GM21529 (cell line): Measurements from ENCODE around the gene SERPINA1.
"Not testable (repeated sequence)": the region's sequence is repeated elsewhere in the genome, so short reads cannot be mapped to it uniquely, and the experiment has no call there.

ENCODE experiments used
- ATAC-seq: cut with Tn5 transposase; IDR thresholded peaks from one replicate; pipeline ENCODE4 v1.9.1; 2021; ENCODE audit not compliant: unreplicated experiment

The SERPINA1 gene

DNA sequence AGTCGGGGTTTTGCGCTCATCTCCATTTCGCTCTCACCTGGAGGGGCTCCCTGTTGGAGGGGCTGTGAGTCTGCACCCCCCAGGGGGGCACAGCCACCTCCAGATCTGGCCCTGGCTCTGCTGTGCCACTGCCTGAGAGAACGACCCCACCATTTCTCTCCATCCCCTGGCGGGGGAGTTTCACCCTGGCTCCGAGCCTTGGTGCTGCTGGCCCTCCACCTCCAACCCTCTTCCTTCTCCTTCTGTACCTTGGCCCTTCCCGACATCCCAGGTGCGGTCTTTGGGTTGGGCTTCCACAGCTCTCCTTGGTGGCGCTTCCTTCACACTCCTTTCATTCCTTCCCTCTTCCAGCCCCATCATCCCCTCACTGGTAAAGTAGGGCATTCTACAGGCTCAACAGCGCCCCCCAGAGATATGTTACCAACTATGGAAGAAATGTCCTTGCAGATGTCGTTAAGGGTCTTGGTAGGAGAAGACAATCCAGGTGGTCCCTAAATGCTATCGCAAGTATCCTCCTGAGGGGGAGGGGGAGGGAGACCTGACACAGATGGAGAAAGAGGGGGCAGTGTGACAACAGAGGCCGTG is 16.3 kb downstream of the SERPINA1 start:
- ATAC-seq, result no peak

DNA sequence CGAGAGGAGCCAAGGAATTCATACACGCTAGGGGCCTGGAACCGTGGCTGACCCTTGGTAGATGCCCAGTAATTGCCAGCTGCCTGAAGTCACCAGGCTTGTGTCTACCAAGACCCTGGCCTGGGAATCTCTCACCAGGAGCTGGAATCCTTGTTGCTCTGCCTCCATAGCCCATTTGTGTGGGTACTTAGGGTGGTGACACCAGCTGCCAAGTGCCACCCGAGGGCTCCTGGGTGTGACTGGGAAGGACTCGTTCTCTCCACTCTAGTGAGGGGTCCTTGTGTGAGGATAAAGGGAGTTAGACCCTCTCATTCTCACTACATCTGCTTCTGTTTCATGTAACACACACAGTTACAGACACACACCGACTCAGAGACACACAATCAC is 17.9 kb downstream of the SERPINA1 start:
- ATAC-seq, result no peak

DNA sequence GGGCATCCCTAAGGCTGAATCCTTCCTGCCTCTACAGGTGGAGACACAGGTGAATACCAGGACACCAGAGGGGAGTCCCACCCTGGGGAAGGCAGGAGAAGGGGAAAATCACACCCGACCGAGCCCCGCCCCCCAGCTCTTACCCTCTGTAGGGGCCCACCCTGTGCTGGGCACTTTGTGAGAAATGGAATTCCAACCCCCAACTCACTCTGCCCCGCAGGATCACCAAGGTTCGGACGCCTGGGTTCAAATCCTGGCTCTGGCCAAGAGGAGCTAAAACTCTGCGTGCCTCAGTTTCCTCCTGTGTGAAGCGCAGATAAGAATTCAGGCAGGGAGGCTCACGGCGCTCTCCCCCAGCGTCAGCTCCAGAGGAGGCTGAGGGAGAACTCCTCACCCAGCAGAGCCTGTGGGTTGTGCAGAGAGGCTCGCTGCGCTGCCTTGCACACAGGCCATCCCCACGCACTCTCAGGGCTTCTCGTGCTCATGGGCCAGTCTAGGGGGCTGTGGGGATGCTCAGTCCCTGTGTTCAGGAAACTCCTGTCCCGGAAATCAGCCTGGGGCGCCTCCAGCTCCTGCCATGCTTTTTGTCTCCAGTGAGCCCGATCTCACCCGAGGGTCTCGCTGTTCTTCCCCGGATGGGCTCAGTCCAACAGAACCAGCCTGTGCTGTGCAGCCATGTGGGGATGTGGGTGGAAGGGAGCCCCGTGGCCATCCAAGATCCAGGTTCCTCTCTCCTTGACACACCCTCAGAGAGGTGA is 18.5 kb downstream of the SERPINA1 start:
- not testable (repeated sequence) for ATAC-seq

DNA sequence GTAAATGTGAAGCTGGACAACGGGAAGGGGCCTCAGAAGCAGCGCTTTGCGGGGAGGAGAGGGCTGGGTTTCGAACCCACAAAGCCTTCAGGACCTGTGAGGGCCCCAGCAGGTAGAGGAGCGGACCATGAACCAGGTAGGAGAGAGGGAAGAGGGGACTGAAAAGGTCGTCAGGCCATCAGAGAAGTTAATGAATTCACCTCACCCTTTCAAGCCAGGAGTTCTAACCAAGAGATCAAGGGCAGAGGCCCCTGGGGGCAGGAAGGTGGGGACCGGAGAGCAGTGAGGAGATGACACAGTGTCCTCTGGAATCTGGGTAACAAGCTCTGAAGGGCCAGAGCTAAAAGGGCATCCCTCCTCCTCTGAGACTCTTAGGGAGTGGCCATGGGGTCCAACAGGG is 19.4 kb downstream of the SERPINA1 start:
- ATAC-seq, result no peak

DNA sequence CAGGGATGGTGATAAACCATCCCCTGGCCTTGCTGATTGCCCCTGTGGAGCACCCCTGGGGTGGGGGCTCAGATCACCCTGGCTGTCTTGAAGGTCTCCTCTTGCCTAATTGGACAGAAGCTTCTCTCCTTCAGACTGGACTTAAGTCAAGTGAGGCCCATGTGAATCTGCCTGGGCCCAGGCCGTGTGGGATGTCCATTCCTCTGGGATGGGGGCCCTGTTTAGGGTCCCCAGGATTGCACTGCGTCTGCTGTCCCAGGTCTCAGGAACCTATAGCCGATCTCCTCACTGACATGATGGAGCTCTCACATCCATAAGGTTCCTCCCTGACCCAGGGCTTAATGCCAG is 20.2 kb downstream of the SERPINA1 start:
- ATAC-seq, result no peak

DNA sequence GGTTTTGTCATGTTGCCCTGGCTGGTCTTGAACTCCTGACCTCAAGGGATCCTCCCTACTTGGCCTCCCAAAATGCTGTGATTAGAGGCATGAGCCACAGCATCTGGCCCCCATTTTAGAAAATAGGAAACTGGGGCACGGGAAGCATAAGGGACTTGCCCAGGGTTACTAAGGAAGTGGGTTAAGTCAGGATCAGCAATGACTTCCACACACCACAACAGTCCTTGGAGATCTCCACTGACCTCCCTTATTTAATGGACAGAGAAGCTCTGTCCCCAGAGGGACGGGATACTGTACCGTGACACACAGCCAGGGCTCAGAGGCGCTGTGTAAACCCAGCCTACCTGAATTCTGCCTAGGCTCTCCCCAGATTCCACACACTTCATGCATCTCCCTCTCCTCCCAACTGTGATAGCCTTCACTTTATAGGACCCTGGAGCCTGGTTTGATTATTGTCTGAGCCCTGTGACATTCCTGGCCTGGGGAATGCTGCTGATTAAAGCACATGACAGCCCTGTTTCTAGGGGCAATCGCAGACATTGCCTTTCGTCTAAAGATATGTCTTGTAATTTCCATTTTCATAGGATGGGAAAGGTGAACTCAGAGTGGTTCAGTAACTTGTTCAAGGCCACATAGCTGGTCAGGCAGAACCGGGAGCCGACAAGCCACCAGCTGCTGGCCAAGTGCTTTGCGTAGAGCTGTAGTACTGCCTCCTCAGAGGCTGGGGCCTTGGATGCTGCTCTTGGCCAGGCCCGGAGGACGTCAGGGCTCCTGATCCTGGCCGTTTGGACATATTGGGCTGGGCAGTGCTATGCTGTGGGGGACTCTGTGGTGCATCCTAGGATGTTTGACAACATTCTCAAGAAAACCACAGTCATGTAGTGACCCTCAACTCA is 20.8 kb downstream of the SERPINA1 start:
- no peak for ATAC-seq

DNA sequence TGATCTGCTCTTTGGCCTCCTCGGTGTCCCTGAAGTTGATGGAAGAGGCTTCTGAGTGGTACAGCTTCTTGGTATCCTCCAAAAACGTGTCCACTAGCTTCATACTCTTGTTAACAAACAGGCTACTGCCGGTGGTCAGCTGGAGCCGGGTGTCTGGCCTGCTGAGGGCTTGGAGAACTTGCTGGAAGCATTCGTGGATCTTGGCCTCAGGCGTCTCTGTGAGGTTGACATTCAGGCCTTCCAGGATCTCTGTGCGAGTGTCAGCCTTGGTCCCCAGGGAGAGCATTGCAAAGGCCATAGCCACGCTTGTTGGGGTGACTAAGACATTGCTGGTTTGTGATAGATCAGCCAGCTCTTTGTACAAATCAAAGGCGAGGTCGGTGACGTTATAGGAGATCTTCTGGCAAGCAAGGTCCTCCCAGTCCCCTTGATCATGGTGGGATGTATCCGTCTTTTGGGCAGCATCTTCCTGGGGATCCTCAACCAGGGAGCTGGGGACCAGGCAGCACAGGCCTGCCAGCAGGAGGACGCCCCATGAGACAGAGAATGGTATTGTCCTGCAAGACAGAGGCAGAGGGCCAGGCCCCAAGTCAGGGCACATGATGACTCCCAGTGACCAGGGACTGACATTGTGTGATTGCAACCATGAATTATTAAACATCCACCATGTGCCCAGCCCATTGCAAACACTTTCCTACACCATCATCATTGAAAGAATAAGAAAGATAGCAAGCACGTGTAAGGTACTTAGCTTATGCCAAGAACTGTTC is 22.1 kb downstream of the SERPINA1 start, which contains the start of gene SERPINA2:
Gene SERPINA2, minus strand, starts transcription at position 553 of the 770 bp plus-strand sequence.
- no peak for ATAC-seq

DNA sequence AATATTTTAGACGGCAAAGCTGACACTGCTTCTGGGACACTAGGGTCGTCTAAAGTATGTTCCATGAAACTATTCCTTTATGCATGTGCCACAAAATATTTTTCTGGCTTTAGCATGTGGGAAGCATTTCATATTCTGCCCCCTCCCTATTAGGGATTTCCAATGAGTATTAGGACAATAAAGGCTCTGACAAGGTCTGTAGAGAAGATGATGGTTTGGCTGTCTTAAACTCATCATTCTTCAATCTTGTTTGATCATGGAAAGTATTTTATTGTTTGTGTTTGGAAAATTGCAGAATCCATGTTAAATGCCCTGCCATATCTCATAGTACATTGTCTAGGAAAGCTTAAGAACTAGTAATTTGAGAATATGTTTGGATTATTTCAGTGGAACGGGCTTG is 22.8 kb downstream of the SERPINA1 start:
- no peak for ATAC-seq

DNA sequence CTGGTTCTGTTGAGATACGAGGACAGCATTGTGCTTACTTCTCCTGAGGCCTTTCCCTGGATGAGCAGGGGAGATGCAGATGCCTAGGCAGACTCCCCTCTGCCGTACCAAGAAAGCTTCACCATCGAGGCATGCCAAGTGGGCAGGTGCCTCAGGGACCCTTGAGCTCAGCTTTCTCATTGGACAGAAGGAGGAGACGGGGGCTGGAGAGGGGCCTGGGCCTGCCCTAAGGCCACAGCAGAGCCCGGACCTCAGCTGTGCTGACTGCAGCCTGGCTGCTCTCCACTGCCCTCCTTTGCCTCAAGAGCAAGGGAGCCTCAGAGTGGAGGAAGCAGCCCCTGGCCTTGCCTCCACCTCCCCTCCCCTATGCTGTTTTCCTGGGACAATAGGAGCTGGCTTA is 23.4 kb downstream of the SERPINA1 start:
- ATAC-seq, result no peak

DNA sequence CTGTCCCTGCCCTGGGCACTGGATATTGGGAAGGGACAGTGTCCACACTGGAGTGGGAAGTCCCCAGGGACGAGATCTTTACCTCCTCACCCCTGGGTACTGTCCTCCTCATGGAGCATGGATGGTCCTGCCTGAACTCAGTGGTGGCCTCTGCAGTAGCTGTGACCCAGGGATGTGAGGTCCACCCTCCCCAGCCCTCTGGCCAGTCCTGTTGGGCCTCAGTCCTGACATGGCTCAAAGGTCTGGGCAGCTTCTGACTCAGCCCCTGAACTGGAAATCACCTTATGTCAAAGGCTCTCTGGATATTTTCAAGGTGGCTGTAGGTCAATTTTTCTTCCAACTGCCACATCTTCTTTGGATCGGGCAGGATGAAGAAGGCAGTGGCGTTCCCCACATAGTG is 24.4 kb downstream of the SERPINA1 start:
- no peak for ATAC-seq

DNA sequence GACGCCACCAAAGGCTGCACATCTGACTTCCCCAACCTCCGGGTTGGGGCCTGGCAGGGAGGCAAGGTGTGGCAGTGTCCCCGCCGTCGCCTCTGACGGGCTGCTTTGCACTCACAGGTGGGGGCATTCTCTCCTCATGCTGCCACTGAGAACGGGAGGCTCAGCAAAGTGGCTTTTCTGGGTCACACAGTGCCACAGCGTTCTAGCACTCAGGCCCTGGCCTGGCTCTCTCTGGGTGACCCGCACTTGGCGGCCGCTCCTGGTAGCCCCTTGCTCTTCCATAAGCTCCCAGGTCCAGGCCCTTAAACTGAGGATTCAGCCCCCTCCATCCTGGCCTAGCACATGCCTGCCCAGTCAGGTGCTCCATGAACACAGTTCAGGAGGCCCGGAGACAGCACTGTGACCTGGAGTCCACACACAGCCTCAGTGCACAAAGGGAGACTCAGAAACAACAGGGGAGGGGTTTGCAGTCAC is 25.2 kb downstream of the SERPINA1 start:
- no peak for ATAC-seq

DNA sequence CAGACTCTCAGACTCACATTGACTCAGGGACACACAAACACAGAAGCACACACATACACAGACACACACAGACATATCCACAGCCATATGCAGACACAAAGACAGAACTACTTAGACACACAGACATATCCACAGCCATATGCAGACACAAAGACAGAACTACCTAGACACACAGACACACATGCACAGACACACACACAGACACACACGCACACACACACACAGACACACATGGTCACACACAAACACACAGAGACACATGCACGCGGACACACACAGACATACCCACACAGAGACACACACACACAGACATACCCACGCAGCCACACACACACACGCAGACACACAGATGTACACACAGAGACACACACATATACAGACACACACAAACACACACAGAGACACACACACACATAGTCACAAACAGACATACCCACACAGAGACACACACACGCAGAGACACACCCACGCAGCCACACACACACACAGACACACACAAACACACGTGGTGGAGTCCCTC is 25.7 kb downstream of the SERPINA1 start:
- ATAC-seq, result no peak

DNA sequence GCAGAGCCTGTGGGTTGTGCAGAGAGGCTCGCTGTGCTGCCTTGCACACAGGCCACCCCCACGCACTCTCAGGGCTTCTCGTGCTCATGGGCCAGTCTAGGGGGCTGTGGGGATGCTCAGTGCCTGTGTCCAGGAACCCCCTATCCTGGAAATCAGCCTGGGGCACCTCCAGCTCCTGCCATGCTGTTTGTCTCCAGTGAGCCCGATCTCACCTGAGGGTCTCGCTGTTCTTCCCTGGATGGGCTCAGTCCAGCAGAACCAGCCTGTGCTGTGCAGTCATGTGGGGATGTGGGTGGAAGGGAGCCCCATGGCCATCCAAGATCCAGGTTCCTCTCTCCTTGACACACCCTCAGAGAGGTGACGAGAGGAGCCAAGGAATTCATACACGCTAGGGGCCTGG is 26.7 kb downstream of the SERPINA1 start:
- no peak for ATAC-seq

DNA sequence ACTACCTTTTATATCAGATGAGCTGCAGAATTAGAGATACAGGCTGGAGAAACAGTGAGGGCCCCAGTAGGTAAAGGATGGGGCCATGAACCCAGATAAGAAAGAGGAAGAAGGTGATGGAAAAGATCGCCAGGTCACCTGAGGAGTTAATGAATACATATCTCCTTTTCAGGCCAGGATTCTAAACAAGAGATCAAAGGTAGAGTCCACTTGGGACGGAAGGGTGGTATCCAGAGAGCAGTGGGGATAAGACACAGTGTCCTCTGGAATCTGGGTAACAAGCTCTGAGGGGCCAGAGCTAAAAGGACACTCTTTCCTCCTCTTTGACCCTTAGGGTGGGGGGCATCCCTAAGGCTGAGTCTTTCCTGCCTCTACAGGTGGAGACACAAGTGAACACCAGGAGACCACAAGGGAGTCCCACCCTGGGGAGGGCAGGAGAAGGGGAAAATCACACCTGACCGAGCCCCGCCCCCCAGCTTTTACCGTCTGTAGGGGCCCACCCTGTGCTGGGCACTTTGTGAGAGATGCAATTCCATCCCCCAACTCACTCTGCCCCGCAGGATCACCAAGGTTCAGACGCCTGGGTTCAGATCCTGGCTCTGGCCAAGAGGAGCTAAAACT is 27.3 kb downstream of the SERPINA1 start:
- ATAC-seq, result no peak

DNA sequence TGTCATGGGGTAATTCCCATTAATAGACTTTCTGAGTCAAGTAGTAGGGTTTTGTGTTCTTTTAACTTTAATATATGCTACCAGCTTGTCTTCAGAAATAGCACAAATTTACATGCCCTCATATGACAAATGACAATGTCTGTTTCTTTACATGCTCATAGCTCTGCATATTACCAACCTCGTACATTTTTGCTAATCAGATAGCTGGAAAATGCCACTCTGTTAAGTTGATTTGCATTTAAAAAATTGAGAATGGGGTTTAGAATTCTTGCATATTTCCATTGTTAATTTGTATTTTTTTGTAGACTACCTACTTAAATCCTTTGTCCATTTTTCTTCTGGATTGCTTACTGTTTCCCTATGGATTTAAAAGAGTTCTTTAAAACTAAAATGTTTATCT is 31.2 kb downstream of the SERPINA1 start:
- ATAC-seq, result no peak

DNA sequence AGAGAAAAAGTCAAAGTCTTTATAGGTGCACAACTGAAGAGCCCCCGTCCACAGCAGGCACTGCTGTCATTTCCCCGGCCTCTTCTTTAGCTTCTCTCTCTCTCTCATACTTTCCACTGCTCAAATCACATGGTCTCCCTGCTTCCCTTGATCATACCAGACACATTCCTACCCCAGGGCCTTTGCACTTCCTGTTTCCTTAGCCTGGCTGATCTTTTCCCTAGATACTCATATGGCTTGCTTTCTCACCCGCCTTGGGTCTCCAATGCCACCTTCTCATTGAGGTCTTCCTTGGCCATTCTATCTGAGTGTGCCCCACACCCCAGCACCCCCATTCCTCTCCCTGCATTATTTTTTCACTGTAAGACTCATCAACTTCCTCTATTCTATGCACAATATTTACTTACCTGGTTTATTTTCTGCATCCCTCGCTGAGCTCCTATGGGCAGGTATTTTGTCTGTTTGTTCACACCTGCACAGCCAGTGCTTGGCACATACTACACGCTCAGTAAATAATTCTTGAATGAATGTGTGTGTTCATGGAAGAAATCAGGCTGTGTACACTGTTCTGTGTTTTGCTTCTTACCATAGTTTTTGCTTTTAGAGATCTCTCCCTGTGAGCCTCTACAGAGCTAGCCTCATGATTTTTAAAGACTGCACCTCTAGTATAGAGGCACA is 31.9 kb downstream of the SERPINA1 start:
- no peak for ATAC-seq

DNA sequence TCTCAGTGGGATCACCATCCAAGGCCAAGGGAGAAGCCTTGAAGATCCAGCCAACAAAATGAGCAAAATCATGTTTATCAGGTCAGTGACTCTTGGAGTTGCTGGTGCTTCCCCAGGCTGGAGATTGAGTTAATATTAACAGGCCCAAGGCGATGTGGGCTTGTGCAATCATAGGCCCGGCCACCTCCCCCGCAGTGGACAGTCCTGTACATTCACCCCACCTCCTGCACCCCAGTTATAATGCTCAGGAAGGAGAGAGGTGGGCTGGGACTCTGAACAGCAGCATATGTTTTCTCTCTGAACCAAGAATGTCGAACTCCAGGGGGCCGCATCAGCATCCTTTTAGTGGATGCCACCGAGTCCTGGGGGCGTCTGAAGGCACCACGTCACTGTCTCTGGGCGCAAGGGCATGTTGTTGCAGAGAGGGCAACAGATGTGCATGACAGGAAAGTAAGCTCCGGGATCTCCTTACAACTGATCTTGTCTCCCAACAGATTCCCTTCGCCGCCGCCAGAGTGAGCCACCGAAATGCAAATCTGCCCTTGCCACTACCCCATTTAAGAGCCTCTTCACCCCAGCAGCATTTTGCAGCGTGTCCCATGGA is 33.1 kb downstream of the SERPINA1 start:
- no peak for ATAC-seq

DNA sequence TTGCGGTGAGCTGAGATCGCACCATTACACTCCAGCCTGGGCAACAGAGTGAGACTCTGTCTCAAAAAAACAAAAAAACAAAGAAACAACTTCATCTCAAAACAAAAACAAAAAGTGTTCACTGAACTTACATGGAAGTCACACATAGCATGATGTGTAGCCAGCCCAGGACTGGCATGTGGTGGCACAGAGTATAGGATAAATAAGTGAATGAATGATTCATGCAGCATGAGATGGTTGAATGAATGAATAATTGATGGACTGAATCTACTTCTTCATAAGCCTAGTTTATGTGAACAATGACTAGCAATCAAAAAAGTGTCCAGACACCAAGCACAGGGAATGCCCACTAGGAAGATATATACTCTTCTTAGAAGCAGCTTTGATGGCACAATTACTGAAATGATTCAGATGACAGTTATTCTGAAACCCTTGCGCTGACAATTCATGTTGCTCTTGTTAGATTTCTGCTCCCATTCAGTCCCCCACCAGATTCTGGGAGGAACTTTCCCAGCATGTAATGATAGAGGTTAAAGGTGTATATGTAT is 33.7 kb downstream of the SERPINA1 start:
- no peak for ATAC-seq

DNA sequence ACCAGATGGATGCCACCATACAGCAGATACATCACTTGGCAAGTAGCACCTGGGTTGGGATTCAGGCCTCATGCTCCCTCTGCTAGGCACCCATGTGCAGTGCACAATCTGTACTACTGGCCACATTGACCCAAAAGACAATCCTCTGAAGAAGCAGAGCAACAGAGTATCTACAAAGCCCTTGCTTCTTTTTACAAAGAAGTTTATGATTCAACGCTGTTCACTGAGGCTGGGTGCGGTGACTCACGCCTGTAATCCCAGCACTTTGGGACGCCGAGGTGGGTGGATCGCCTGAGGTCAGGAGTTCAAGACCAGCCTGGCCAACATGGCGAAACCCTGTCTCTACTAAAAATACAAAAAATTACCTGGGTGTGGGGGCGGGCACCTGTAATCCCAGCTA is 34.2 kb downstream of the SERPINA1 start:
- not testable (repeated sequence) for ATAC-seq
